Psoas muscle (tissue), 8 donors: ENCODE measurements around the gene ATF7IP2. TPM values are rescaled to one million over a fixed set of nuclear protein-coding genes. Genes with fewer than 3 reads are reported as not detected.
A peak's percentile ranks its signal among the peaks of the same experiment; 100 is the strongest.

ENCODE experiments used
- ATAC-seq, 4 donors: fragments of 200-7000 bp; cut with Tn5 transposase; one replicate each; pipeline ENCODE4 v1.9.1; 2020; ENCODE audit warnings: moderate library complexity in 3 of 4, mild to moderate bottlenecking in 2 of 4
- DNase-seq, 2 donors: peaks; one replicate each; pipeline ENCODE4 v3.0.0-alpha.2; 2020
- H3K27ac ChIP-seq: fragments of 200-600 bp; one replicate; pipeline ENCODE4 v1.8.0; 2022
- H3K27me3 ChIP-seq, 3 donors: fragments of 200-600 bp in 1 of 3; one replicate each; pipeline versions ENCODE4 v1.6.1 to v1.8.0; 2013 to 2022; ENCODE audit warnings: low read length in 2 of 3, mild to moderate bottlenecking in 2 of 3, moderate library complexity in 1 of 3; ENCODE audit not compliant: insufficient read depth in 3 of 3
- H3K36me3 ChIP-seq, 2 donors: fragments of 200-600 bp in 1 of 2; one replicate each; pipeline versions ENCODE4 v1.6.1 to v1.8.0; 2013 to 2022; ENCODE audit warnings: low read depth in 1 of 2, mild to moderate bottlenecking in 1 of 2, moderate library complexity in 1 of 2; ENCODE audit not compliant: insufficient read depth in 1 of 2
- H3K4me1 ChIP-seq: fragments of 200-600 bp; one replicate; pipeline ENCODE4 v1.8.0; 2022
- H3K4me3 ChIP-seq: fragments of 200-600 bp; one replicate; pipeline ENCODE4 v1.8.0; 2022; ENCODE audit warnings: mild to moderate bottlenecking
- H3K9me3 ChIP-seq: fragments of 200-600 bp; one replicate; pipeline ENCODE4 v1.8.0; 2022
- WGBS, 3 donors: extraction: QIAGEN DNeasy Blood & Tissue Kit; methylation state at CpG; one replicate each; pipeline versions ENCODE4 v1.1.6 to v1.1.7; 2013; 5-methylcytosine and 5-hydroxymethylcytosine counted together
- intact Hi-C, 2 donors: fragments of 100-400 bp; cut with DNase I; formaldehyde crosslinking; loops; one replicate each; pipeline versions ENCODE4 v1.11.0 to v1.14.2; 2022
- polyA plus RNA-seq, 3 donors: library from polyadenylated mRNA; stranded (reverse); fragments of 200-250 nt; gene quantifications; one replicate each; pipeline ENCODE4 v1.2.3, GENCODE V29; 2013
- total RNA-seq, 4 donors: library from RNA; stranded (reverse); fragmentation: NEBNext Ultra II Directional in 2 of 4; extraction: Animal tissue kit (Norgen Biotek cat#: 25700) in 2 of 4; gene quantifications; one replicate each; pipeline versions ENCODE4 v1.2.1 to v1.2.4, GENCODE V29; 2021 to 2023
- TF ChIP-seq, protein P1 (sequence below): fragments of 200-600 bp; IDR thresholded peaks from one replicate; pipeline ENCODE4 v1.8.0; 2022; ENCODE audit warnings: antibody characterized with exemption
- donor health status: healthy with polysubstance abuse.
- donor health status: DM: no; HTN: no; CAD: no; lungs with moderate emphysema.
- donor health status: Bipolar disorder and iron deficiency.
- donor health status: healthy.
- donor health status: DM: yes; HTN: yes; CAD: no.
- donor health status: DM: no; HTN: no; CAD: no.
- donor health status: DM: no; HTN: no; CAD: no.
- donor health status: DM: yes; HTN: yes; CAD: no.

The ATF7IP2 gene
- total and polyA plus RNA-seq, 7 donors: 0.89 to 5.1 (median 2.5) TPM

DNA sequence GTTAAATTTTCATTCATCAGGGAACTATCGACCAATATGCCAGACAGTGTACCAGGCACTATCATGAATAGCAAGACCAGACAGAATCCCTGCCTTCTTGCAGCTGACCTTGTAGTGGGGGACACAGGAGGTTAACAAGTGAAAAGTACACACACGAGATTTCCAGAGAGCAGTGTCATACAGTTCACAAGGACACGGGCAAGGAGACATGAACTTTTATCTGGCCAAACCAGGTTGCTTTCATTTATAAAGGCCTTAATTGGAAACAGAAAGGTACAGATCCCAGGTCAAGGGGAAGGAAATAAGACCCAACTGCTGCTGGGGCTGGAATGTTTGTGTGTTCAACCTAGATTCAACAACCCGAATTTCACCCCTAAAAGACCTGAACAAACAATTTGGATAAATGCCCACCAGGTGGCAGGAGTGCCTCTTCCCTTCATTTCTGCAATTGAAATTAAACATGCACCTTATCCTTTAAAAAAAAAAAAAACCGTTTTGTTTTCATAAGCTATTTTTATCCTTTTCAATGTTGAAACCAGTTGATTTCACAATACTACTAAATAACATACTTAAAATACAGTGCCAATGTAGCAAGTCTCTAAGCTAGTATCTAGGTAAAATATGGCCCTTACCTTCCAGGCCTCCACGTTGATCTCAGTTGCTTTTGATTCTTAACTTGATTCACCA is 128.7 kb downstream of the ATF7IP2 start:
- TF ChIP-seq, protein P1, sequence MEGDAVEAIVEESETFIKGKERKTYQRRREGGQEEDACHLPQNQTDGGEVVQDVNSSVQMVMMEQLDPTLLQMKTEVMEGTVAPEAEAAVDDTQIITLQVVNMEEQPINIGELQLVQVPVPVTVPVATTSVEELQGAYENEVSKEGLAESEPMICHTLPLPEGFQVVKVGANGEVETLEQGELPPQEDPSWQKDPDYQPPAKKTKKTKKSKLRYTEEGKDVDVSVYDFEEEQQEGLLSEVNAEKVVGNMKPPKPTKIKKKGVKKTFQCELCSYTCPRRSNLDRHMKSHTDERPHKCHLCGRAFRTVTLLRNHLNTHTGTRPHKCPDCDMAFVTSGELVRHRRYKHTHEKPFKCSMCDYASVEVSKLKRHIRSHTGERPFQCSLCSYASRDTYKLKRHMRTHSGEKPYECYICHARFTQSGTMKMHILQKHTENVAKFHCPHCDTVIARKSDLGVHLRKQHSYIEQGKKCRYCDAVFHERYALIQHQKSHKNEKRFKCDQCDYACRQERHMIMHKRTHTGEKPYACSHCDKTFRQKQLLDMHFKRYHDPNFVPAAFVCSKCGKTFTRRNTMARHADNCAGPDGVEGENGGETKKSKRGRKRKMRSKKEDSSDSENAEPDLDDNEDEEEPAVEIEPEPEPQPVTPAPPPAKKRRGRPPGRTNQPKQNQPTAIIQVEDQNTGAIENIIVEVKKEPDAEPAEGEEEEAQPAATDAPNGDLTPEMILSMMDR: peak; percentile 66
- Histone ChIP-seq H3K4me3 (no peak overlapping the region), H3K36me3 (no peaks in the 10 kb centered on the region), H3K27ac (peak overlapping the region; percentile 72), H3K4me1 (peaks cover 18% of the 10 kb centered on the region), H3K9me3 (no peaks in the 10 kb centered on the region), H3K27me3 (no peaks in the 10 kb centered on the region)
- 22 to 31% (median 24%) methylated on average over 6 of the region's 6 CpGs for WGBS, 3 donors
- peak; percentile 63 to 90 (median 68) for ATAC-seq
- intact Hi-C loops: loop anchor here (2.0 to 5.0 kb wide), 3 partner anchors 222 to 1852 kb away; no protein-coding TSS in a partner anchor
- no peak for DNase-seq

DNA sequence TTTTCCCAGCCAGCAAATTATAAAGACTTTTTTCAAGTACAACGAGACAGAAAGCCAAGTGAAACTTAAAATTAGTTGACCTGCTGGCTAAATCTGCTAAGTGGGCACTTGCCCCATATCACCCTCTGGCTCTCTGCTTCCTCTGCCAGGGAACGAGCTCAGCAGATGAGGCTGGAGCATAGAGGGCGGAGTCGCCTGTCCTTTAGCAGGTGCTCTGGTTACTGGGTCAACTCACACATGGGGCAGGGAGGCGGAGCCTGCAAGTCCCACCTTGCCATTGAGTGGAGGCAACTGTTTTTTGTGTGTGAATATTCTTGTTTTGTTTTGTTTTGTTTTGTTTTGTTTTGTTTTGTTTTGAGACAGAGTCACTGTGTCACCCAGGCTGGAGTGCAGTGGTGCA is 132.0 kb downstream of the ATF7IP2 start:
- intact Hi-C loops: no loop called here
- Histone ChIP-seq H3K4me3 (no peak overlapping the region), H3K27me3 (no peaks in the 10 kb centered on the region), H3K9me3 (no peaks in the 10 kb centered on the region), H3K36me3 (no peaks in the 10 kb centered on the region), H3K4me1 (peaks cover 18% of the 10 kb centered on the region), H3K27ac (no peak overlapping the region)
- DNase-seq: no peak
- TF ChIP-seq, protein P1: no peak
- no peak for ATAC-seq
- WGBS, 3 donors: 51 to 56% (median 54%) methylated on average over 5 of the region's 5 CpGs

DNA sequence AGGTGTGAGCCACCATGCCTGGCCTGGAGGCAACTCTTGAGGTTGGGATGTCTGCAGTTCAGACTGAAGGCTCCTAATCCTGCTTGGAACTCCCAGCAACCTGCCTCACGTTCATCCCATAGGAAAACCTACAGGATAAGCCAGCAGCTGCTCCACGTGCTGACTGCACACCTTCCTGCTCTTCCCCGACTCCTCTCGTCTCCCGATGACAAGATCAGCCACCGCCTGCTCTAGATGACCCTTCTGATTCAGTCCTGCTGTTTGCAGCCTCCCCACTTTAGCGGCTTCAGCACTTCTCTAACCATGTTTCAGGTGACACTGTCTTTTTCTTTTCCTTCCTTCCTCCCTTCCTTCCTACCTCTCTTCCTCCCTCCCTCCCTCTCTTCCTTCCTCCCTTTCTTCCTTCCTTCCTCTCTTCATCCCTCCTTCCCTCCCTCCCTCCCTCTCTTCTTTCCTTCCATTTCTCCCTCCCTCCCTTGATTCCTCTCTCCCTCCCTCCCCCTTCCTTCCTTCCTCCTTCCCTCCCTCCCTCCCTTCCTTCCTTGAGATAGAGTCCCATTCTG is 132.7 kb downstream of the ATF7IP2 start:
- 82 to 89% (median 86%) methylated on average over 7 of the region's 7 CpGs for WGBS, 3 donors
- ATAC-seq (no peak), DNase-seq (no peak)
- no peaks in the 10 kb centered on the region for H3K27me3 ChIP-seq
- intact Hi-C loops: no loop called here
- no peak overlapping the region for H3K4me3 ChIP-seq
- H3K36me3 ChIP-seq: peaks cover 0 to under 1% of the 10 kb centered on the region in 2 donors
- no peak overlapping the region for H3K27ac ChIP-seq
- TF ChIP-seq, protein P1: no peak
- no peaks in the 10 kb centered on the region for H3K9me3 ChIP-seq
- peaks cover 18% of the 10 kb centered on the region for H3K4me1 ChIP-seq

DNA sequence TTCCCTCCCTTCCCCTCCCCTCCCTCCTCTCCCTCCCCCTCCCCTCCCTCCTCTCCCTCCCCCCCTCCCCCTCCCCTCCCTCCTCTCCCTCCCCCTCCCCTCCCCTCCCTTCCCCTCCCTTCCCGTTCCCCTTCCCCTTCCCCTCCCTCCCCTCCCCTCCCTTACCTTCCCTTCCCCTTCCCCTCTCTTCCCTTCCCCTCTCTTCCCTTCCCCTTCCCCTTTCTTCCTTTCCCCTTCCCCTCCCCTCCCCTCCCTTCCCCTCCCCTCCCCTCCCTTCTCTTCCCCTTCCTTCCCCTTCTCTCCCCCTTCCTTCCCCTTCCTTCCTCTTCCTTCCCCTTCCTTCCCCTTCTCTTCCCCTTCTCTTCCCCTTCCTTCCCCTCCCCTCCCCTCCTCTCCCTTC is 133.4 kb downstream of the ATF7IP2 start:
- TF ChIP-seq, protein P1: no peak
- Histone ChIP-seq H3K27ac (no peak overlapping the region), H3K9me3 (no peaks in the 10 kb centered on the region), H3K36me3 (peaks cover 0 to 2% of the 10 kb centered on the region in 2 donors), H3K4me3 (no peak overlapping the region), H3K4me1 (peaks cover 11% of the 10 kb centered on the region), H3K27me3 (no peaks in the 10 kb centered on the region)
- intact Hi-C loops: no loop called here
- no CpG with 5 or more reads among the region's 1 CpG for WGBS, 3 donors
- ATAC-seq (no peak), DNase-seq (no peak)
